Measurements from ENCODE around the gene GALM. TPM values are rescaled to one million over a fixed set of nuclear protein-coding genes. Genes with fewer than 3 reads are reported as not detected.

Gene GALM
- total RNA-seq, 4 donors from 2014 or later, result 6.2 to 104 (median 14.8) TPM

- peaks cover 20% of the 10 kb centered on the region in 2 donors for H3K4me1 ChIP-seq
- intact Hi-C loops (cut with DNase I; ENCODE audit: low total_unique reads), result loop anchor here (10.0 kb wide), 2 partner anchors 164 to 214 kb away; no protein-coding TSS in a partner anchor
- H3K27me3 ChIP-seq, result no peaks in the 10 kb centered on the region
- H3K9me3 ChIP-seq, result no peaks in the 10 kb centered on the region
- H3K36me3 ChIP-seq, result no peaks in the 10 kb centered on the region
- TF ChIP-seq CTCF (IDR thresholded peaks at IDR 0.05) (no peak), POLR2A (IDR thresholded peaks at IDR 0.05) (no peak)
- no peak overlapping the region for H3K4me3 ChIP-seq
- H3K27ac ChIP-seq, result peak overlapping the region in 1 of 2 donors; percentile 44
- DNase-seq, result no peak
Measured at GRCh38 chr2:38748391-38748790, 82.5 kb downstream of the GALM start.

- H3K9me3 ChIP-seq, result no peaks in the 10 kb centered on the region
- H3K27ac ChIP-seq, result peak overlapping the region; percentile 98
- H3K36me3 ChIP-seq, result no peaks in the 10 kb centered on the region
- TF ChIP-seq CTCF (IDR thresholded peaks at IDR 0.05) (no peak), POLR2A (IDR thresholded peaks at IDR 0.05) (no peak)
- H3K27me3 ChIP-seq, result no peaks in the 10 kb centered on the region
- intact Hi-C loops (cut with DNase I; ENCODE audit: low total_unique reads), result loop anchor here (10.0 kb wide), 2 partner anchors 164 to 214 kb away; no protein-coding TSS in a partner anchor
- H3K4me1 ChIP-seq, result peaks cover 20% of the 10 kb centered on the region in 2 donors
- no peak for DNase-seq
- peak overlapping the region; percentile 77 to 83 for H3K4me3 ChIP-seq
Measured at GRCh38 chr2:38748943-38749804, 83.3 kb downstream of the GALM start.

GRCh38 chr2:38750011-38750890 lies 84.3 kb downstream of the GALM start:
- TF ChIP-seq POLR2A (IDR thresholded peaks at IDR 0.05), result peak; percentile 78 to 83
- no peak for TF ChIP-seq CTCF (IDR thresholded peaks at IDR 0.05)
- peak; percentile 52 to 69 for DNase-seq
- Histone ChIP-seq H3K9me3 (no peaks in the 10 kb centered on the region), H3K4me3 (peak overlapping the region; percentile 77 to 83), H3K27me3 (no peaks in the 10 kb centered on the region), H3K27ac (peak overlapping the region; percentile 98), H3K4me1 (peaks cover 20% of the 10 kb centered on the region in 2 donors), H3K36me3 (no peaks in the 10 kb centered on the region)
- intact Hi-C loops (cut with DNase I; ENCODE audit: low total_unique reads), result no loop called here

- peak within 1 kb of the TSS; percentile 77 to 83 for H3K4me3 ChIP-seq
- H3K36me3 ChIP-seq, result no peaks in the 10 kb centered on the region
- H3K4me1 ChIP-seq, result peaks cover 20% of the 10 kb centered on the region in 2 donors
- TF ChIP-seq POLR2A (IDR thresholded peaks at IDR 0.05) (peak; percentile 99 to 100), CTCF (IDR thresholded peaks at IDR 0.05) (peak in 2 of 4 experiments; percentile 14 to 53)
- no peaks in the 10 kb centered on the region for H3K9me3 ChIP-seq
- H3K27ac ChIP-seq, result peak within 1 kb of the TSS; percentile 98
- no peaks in the 10 kb centered on the region for H3K27me3 ChIP-seq
- intact Hi-C loops (cut with DNase I; ENCODE audit: low total_unique reads), result no loop called here
- peak; percentile 99 for DNase-seq
Measured at GRCh38 chr2:38750891-38751595, 85.1 kb downstream of the GALM start, which contains the start of gene SRSF7. TSS of gene SRSF7 (minus strand) at chr2:38751361. CDS start at chr2:38751256, 105 bp downstream.

All from uterus (tissue), 4 donors.